WI38 (cell line): ENCODE data around the gene PRIMA1.

Source experiments
- H3K4me3 ChIP-seq: 2 replicates; pipeline ENCODE4 v1.5.1; 2011; ENCODE audit warnings: low read depth, mild to moderate bottlenecking, control low read depth, low read length
- CTCF ChIP-seq: IDR thresholded peaks from 2 replicates; pipeline ENCODE4 v1.5.1; 2012; ENCODE audit warnings: low read depth, mild to moderate bottlenecking, control low read depth, low read length

PRIMA1 gene

DNA sequence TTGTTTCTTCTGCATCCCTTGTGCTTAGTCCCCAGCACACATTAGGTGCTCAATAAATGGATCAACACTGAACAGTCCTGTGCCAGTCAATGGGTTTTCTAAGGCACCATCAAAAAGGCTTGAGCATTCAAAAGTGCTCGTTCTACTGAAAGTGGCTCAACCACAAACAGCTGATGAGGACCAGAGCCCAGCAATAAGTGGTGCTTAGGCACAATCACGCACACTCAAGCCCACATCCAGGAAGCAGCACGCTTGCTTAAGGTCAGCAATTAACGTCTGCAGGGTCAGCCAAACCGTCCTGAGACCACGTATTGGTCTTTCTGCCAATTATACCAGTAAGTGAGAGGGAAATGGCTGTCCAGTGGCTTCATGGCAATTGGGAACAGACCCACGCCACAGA, 56.5 kb downstream of the PRIMA1 start:
- TF ChIP-seq CTCF: no peak
- no peak overlapping the region for H3K4me3 ChIP-seq

- H3K4me3 ChIP-seq: no peak overlapping the region
- TF ChIP-seq CTCF: no peak
Measured at GRCh38 chr14:93729993-93730392, 58.3 kb downstream of the PRIMA1 start.

DNA sequence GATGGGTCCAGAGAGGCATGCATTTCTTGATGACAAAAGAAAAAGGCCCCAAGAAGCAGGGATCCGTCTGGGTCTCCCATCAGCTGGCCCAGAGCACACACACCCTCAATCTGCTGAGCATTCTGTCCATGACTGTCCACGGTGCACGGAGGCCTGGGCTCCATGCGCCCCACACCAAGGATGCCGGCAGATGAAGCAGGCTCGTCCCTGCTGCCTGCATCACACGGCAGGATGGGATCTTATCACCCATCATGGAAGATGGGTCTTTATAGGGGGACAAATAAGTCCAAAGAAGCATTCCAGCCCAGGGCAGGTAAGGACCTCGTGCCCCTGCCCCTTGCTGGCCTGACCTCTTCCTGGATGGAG, 59.7 kb downstream of the PRIMA1 start:
- no peak for TF ChIP-seq CTCF
- no peak overlapping the region for H3K4me3 ChIP-seq

DNA sequence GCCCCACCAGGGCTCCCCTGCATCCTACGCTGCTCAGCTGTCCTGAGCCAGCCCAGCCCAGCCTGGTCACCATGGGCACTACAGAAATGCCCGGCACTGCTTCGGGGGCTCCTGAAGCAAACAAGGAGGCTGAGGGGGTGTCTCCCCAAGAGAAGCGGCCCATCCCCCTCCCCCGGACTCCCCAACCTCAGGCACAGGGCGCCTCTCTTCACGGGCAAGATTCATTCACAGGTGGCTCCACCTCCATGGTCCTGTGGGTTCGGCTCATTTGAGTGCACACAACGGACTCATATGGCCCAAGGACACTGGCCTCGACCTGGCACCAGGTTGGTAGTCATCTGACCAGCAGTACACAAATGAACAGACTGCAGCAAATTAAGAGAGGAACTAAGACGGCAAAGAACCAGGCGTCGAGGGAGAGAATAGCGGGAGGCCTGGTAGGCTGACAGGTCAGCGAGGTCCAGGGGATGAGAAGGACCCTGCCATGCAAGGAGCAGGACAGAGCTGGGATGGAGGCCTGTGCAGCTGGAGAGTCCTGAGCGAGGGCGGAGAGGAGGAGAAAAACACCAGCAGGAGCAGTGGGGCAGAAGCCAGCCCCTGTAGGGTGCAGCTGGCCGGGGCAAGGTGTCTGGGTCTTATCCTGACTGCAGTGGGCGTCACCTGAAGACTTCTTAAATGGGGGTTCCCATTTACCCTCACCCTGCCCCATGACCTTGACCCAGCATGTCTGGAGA, 60.2 kb downstream of the PRIMA1 start:
- H3K4me3 ChIP-seq: no peak overlapping the region
- no peak for TF ChIP-seq CTCF

DNA sequence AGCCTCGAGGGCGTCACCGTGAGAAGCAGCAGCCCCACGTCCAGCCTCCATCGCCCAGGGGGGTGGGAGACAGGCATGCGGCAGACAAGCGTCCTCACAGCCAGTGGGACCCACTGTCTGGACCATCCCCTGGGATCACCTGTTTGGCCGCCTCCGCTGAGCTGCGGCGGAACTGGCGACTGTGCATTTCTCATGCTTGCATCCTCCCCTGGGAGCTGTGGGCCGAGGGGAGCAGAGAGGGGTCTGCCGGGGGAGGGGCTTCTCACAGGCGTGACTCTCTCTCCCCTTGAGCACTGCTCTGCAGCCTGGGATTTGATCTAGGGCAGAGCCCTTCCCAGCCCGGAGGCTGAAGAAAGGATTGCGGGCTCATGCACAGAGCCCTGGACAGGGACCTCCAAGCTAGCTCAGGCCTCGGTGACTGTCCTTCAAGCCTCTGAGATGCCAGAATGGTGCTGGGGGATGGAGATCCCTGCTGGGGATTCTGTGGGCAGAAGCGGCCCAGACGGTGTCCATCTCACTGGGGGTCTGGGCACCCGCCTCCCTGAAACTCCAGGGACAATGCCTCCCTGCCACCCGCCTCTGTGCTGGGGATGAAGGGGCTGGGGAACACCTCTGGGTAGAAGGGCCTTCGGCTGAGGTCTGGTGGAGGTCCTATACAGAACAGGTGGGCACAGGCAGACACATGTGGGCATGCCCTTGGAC, 61.1 kb downstream of the PRIMA1 start:
- no peak for TF ChIP-seq CTCF
- no peak overlapping the region for H3K4me3 ChIP-seq

GRCh38 chr14:93725993-93726392, 62.3 kb downstream of the PRIMA1 start:
- TF ChIP-seq CTCF: no peak
- H3K4me3 ChIP-seq: no peak overlapping the region

DNA sequence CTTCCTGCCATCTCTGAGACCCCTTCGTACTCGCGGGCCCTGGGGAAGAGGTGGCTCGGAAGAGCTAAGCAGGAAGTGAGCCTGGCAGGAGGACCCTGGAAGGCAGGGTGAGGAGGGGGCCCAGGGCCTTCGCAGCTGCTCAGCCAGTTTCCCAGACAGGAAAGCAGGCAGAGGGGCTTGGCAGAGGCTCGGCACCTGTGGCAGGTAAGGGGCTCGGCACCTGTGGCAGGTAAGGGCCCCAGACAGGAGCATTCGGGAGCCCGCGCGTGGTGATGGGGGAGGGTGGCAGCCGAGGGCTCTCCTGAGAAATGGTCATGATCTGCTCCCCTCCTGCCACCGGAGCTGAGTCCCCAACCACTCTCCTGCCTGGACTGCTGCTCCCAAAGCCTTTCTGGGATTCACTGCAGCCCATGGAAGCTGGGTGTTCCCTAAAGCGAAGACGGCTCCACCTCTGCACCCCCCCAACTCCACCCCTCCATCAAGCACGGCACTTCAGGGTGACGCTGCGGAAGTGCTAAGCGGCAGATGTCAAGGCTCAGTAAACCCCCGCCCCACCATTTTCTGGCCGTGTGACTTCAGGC, 63.2 kb downstream of the PRIMA1 start:
- no peak for TF ChIP-seq CTCF
- H3K4me3 ChIP-seq: no peak overlapping the region
